H1 (cell line): Measurements from ENCODE around the gene DRC7. TPM values are rescaled to one million over a fixed set of nuclear protein-coding genes. Genes with fewer than 3 reads are reported as not detected.

Source experiments
- CTCF ChIA-PET: fragments of 300-600 bp; sonication (Branson Sonifier 250); formaldehyde crosslinking; loops from one replicate; lab custom pipeline; 2021; ENCODE audit not compliant: partially characterized antibody; lab: Charles Lee
- POLR2A ChIA-PET: fragments of 300-600 bp; sonication (Branson Sonifier 250); formaldehyde crosslinking; loops from one replicate; lab custom pipeline; 2021; ENCODE audit warnings: inconsistent platforms; ENCODE audit not compliant: partially characterized antibody; lab: Charles Lee
- DNase-seq, 2 experiments: peaks; one replicate each; pipeline versions ENCODE4 v3.0.0 to v3.0.0-alpha.2; 2010 to 2022; ENCODE audit warnings: low spot score in 2 of 2, low read depth in 1 of 2, mixed read lengths in 1 of 2
- FAIRE-seq: peaks from 2 replicates; lab custom pipeline; 2011; peaks lifted over from hg19 to GRCh38; lab: Jason Lieb, UNC
- H2AFZ ChIP-seq: 2 replicates; pipeline ENCODE4 v1.8.1; 2012; ENCODE audit warnings: low read length, inconsistent platforms
- H2AK5ac ChIP-seq: 2 replicates; pipeline ENCODE4 v1.6.1; 2013; ENCODE audit warnings: low read depth, low read length
- H2BK120ac ChIP-seq: replicated peaks from 2 replicates; pipeline ENCODE3; 2013; ENCODE audit warnings: low read depth, low read length, inconsistent platforms
- H2BK12ac ChIP-seq: 2 replicates; pipeline ENCODE4 v1.6.1; 2013; ENCODE audit warnings: low read depth, low read length
- H2BK15ac ChIP-seq: 2 replicates; pipeline ENCODE4 v1.6.1; 2013; ENCODE audit warnings: low read length
- H2BK20ac ChIP-seq: 2 replicates; pipeline ENCODE4 v1.6.1; 2013; ENCODE audit warnings: low read length
- H2BK5ac ChIP-seq: 2 replicates; pipeline ENCODE4 v1.6.1; 2013; ENCODE audit warnings: low read depth, low read length
- H3K14ac ChIP-seq: 2 replicates; pipeline ENCODE4 v1.6.1; 2013; ENCODE audit warnings: inconsistent platforms; ENCODE audit not compliant: insufficient read length
- H3K18ac ChIP-seq: 2 replicates; pipeline ENCODE4 v1.6.1; 2013; ENCODE audit warnings: low read length; ENCODE audit errors: extremely low read depth
- H3K23ac ChIP-seq: 2 replicates; pipeline ENCODE4 v1.6.1; 2013; ENCODE audit warnings: inconsistent platforms; ENCODE audit not compliant: insufficient read length
- H3K23me2 ChIP-seq: 2 replicates; pipeline ENCODE4 v1.6.1; 2013; ENCODE audit warnings: low read depth, low read length
- H3K27ac ChIP-seq: 2 replicates; pipeline ENCODE4 v1.6.1; 2011; ENCODE audit warnings: low read depth, low read length, inconsistent platforms
- H3K27me3 ChIP-seq, 4 experiments: replicated peaks in 1 of 4; 1 replicate in 1 of 4; 2 replicates in 3 of 4; pipeline versions ENCODE4 v1.6.1 to v1.8.1; 2011 to 2013; ENCODE audit warnings: low read length in 3 of 4, mild to moderate bottlenecking in 3 of 4, inconsistent platforms in 2 of 4, mixed read lengths in 2 of 4, moderate library complexity in 1 of 4; ENCODE audit not compliant: control insufficient read depth in 3 of 4, insufficient read depth in 3 of 4; ENCODE audit errors: extremely low read depth in 1 of 4
- H3K36me3 ChIP-seq, 4 experiments: 2 replicates each; pipeline versions ENCODE4 v1.6.1 to v1.8.1; 2011 to 2013; ENCODE audit warnings: mild to moderate bottlenecking in 4 of 4, low read length in 3 of 4, moderate library complexity in 2 of 4, control low read depth in 1 of 4, inconsistent platforms in 1 of 4; ENCODE audit not compliant: insufficient read depth in 4 of 4, control insufficient read depth in 2 of 4
- H3K4ac ChIP-seq: replicated peaks from 2 replicates; pipeline ENCODE3; 2013; ENCODE audit warnings: low read length, low read depth, mixed read lengths, inconsistent platforms; ENCODE audit not compliant: insufficient read length
- H3K4me1 ChIP-seq, 4 experiments: replicated peaks in 1 of 4; 1 replicate in 1 of 4; 2 replicates in 3 of 4; pipeline versions ENCODE4 v1.6.1 to v1.8.1; 2011 to 2013; ENCODE audit warnings: low read length in 3 of 4, inconsistent platforms in 2 of 4, mixed read lengths in 1 of 4; ENCODE audit not compliant: insufficient read depth in 4 of 4, control insufficient read depth in 3 of 4
- H3K4me2 ChIP-seq, 2 experiments: 2 replicates each; pipeline versions ENCODE4 v1.6.1 to v1.8.1; 2011 to 2013; ENCODE audit warnings: low read depth in 2 of 2, low read length in 2 of 2, control low read depth in 1 of 2, inconsistent platforms in 1 of 2, mild to moderate bottlenecking in 1 of 2; ENCODE audit not compliant: insufficient read depth in 1 of 2
- H3K4me3 ChIP-seq, 4 experiments: fragments of 200-600, 300-600 bp in 1 of 4; sonication (generic), shearing (Covaris generic), sonication (Bioruptor Twin) in 1 of 4; 2 replicates each; pipeline versions ENCODE4 v1.5.1 to v1.8.1; 2011 to 2016; ENCODE audit warnings: low read length in 4 of 4, low read depth in 3 of 4, control low read depth in 2 of 4, inconsistent platforms in 2 of 4, mild to moderate bottlenecking in 2 of 4, mixed read lengths in 1 of 4, moderate library complexity in 1 of 4; ENCODE audit not compliant: insufficient read depth in 2 of 4; ENCODE audit errors: extremely low read depth in 1 of 4
- H3K56ac ChIP-seq: replicated peaks from 2 replicates; pipeline ENCODE3; 2013; ENCODE audit warnings: low read depth, mild to moderate bottlenecking, mixed read lengths, low read length, inconsistent platforms; ENCODE audit not compliant: insufficient read length
- H3K79me1 ChIP-seq: 2 replicates; pipeline ENCODE4 v1.6.1; 2013; ENCODE audit warnings: low read depth, low read length, control low read depth
- H3K79me2 ChIP-seq, 2 experiments: 2 replicates each; pipeline versions ENCODE4 v1.6.1 to v1.8.1; 2012 to 2013; ENCODE audit warnings: low read length in 2 of 2, mild to moderate bottlenecking in 2 of 2, inconsistent platforms in 1 of 2; ENCODE audit not compliant: insufficient read depth in 2 of 2, control insufficient read depth in 1 of 2
- H3K9ac ChIP-seq, 4 experiments: replicated peaks in 1 of 4; 1 replicate in 1 of 4; 2 replicates in 3 of 4; pipeline versions ENCODE4 v1.6.1 to v1.8.1; 2011 to 2013; ENCODE audit warnings: low read depth in 3 of 4, low read length in 3 of 4, control low read depth in 2 of 4, mild to moderate bottlenecking in 2 of 4, moderate library complexity in 2 of 4, inconsistent platforms in 1 of 4; ENCODE audit errors: extremely low read depth in 1 of 4
- H3K9me3 ChIP-seq, 2 experiments: 2 replicates each; pipeline versions ENCODE4 v1.6.1 to v1.8.1; 2012 to 2013; ENCODE audit warnings: mild to moderate bottlenecking in 2 of 2, moderate library complexity in 2 of 2, control low read depth in 1 of 2, inconsistent platforms in 1 of 2, low read depth in 1 of 2, low read length in 1 of 2, mixed read lengths in 1 of 2; ENCODE audit not compliant: insufficient read depth in 2 of 2
- H4K20me1 ChIP-seq, 2 experiments: replicated peaks in 1 of 2; 2 replicates each; pipeline versions ENCODE3 to v1.8.1; 2011 to 2013; ENCODE audit warnings: inconsistent platforms in 2 of 2, low read length in 2 of 2, mild to moderate bottlenecking in 1 of 2; ENCODE audit not compliant: insufficient read depth in 2 of 2, control insufficient read depth in 1 of 2
- H4K5ac ChIP-seq: 2 replicates; pipeline ENCODE4 v1.6.1; 2013; ENCODE audit warnings: low read length, low read depth, mixed read lengths, inconsistent platforms; ENCODE audit not compliant: insufficient read length
- H4K8ac ChIP-seq: 2 replicates; pipeline ENCODE4 v1.8.0; 2013; ENCODE audit warnings: mild to moderate bottlenecking, moderate library complexity, low read length, inconsistent platforms; ENCODE audit not compliant: insufficient read depth; ENCODE audit errors: extremely low read depth
- H4K91ac ChIP-seq: replicated peaks from 2 replicates; pipeline ENCODE3; 2013; ENCODE audit warnings: low read length, mixed read lengths, inconsistent platforms; ENCODE audit not compliant: insufficient read length
- SUZ12 ChIP-seq: fragments of 200-600 bp; sonication (generic); IDR thresholded peaks from 2 replicates; pipeline ENCODE4 v1.6.1; 2012; ENCODE audit warnings: mild to moderate bottlenecking, inconsistent platforms, low read length, moderate library complexity, mixed read lengths
- WGBS, 2 experiments: shearing (Covaris generic) in 1 of 2; methylation state at CpG; one replicate each; pipeline versions ENCODE4 v1.1.6 to v1.1.7; 2013 to 2015; ENCODE audit warnings: low lambda C conversion rate in 2 of 2, mixed read lengths in 2 of 2, inconsistent platforms in 1 of 2, low coverage in 1 of 2, missing lambda C conversion rate in 1 of 2; ENCODE audit not compliant: insufficient replicate concordance in 2 of 2, insufficient coverage in 1 of 2, insufficient read length in 1 of 2; ENCODE audit errors: extremely low coverage in 1 of 2, missing lambda C conversion rate in 1 of 2; 5-methylcytosine and 5-hydroxymethylcytosine counted together
- polyA plus RNA-seq, 7 experiments: library from polyadenylated mRNA; depleted of rRNA in 3 of 7; stranded (reverse) in 5 of 7; unstranded in 2 of 7; fragments of >200 nt in 5 of 7; fragments of 200-250 nt in 2 of 7; gene quantifications; 1 replicate in 5 of 7; 2 replicates in 1 of 7; 4 replicates in 1 of 7; pipeline versions ENCODE4 v1.2.1 to v1.2.3, GENCODE V29; 2011 to 2013; ENCODE audit warnings: missing spikeins in 2 of 7, mixed read lengths in 2 of 7
- total RNA-seq: library from RNA; stranded (reverse); fragmentation: NEBNext Ultra II Directional; extraction: Animal tissue kit (Norgen Biotek cat#: 25700); gene quantifications from 2 replicates; pipeline ENCODE4 v1.2.1, GENCODE V29; 2021

Gene DRC7
- total and polyA plus RNA-seq, 2 of the 8 experiments (the other 6 are each of a cell fraction or from before 2014, with no cell fraction given): 0.14 TPM; not detected in 1

DNA sequence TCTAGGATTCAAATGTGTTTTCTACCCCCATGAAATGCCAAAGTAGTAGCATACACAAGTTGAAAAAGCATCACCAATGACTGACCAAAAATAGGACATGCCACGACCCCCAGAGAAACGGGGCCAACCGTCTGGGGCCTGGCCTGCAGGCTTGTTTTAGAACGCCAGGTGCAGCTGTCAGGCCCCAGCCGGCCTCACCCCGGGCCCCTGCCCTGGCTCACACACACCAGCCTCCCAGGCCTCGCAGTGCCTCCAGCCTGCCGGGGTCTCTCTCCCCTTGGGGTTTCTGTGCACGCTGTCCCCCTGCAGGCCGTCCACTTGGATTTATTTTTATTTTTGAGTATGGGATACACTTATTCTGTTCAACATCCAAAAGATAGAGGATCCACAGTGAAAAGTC, 48.9 kb downstream of the DRC7 start:
- POLR2A ChIA-PET: interaction anchor here (1.0 kb wide), 1 partner anchor 10 kb away, joined by 4 read pairs; no protein-coding TSS in a partner anchor
- WGBS, 2 experiments: 82% methylated on average over 10 of the region's 10 CpGs; no CpG with 5 or more reads in 1 of the 2 experiments
- Histone ChIP-seq H2BK5ac (no peak overlapping the region; the same call in 1 of the 2 replicates), H3K27me3 (no peaks in the 10 kb centered on the region), H2BK12ac (no peak overlapping the region), H4K8ac (no peak overlapping the region), H2AK5ac (no peak overlapping the region), H3K14ac (no peak overlapping the region), H2BK120ac (no peak overlapping the region), H3K18ac (no peak overlapping the region), H4K5ac (no peak overlapping the region), H3K23me2 (no peaks in the 10 kb centered on the region), H2AFZ (no peak overlapping the region), H3K23ac (no peak overlapping the region), H3K9me3 (no peaks in the 10 kb centered on the region), H3K79me2 (no peaks in the 10 kb centered on the region), H3K4me2 (no peak overlapping the region), H4K20me1 (peaks cover 0 to 9% of the 10 kb centered on the region in 2 experiments), H4K91ac (no peak overlapping the region), H2BK20ac (no peak overlapping the region), H3K4me1 (no peaks in the 10 kb centered on the region), H3K36me3 (no peaks in the 10 kb centered on the region; a peak in 4 of 8 replicates), H3K79me1 (no peaks in the 10 kb centered on the region), H2BK15ac (no peak overlapping the region), H3K4ac (no peak overlapping the region), H3K9ac (no peak overlapping the region; a peak in 1 of 7 replicates), H3K4me3 (no peak overlapping the region), H3K27ac (no peak overlapping the region), H3K56ac (no peak overlapping the region)
- no peak for TF ChIP-seq SUZ12
- no peak for DNase-seq
- no peak for FAIRE-seq
- CTCF ChIA-PET: interaction anchor here (2.6 to 3.2 kb wide), 2 partner anchors 13 kb away, joined by 18 to 21 read pairs; no protein-coding TSS in a partner anchor
